ENCODE results near the gene IL19. TPM values are rescaled to one million over a fixed set of nuclear protein-coding genes. Genes with fewer than 3 reads are reported as not detected.

Gene IL19
- total RNA-seq, 1 donor from 2014 or later = not detected

DNA sequence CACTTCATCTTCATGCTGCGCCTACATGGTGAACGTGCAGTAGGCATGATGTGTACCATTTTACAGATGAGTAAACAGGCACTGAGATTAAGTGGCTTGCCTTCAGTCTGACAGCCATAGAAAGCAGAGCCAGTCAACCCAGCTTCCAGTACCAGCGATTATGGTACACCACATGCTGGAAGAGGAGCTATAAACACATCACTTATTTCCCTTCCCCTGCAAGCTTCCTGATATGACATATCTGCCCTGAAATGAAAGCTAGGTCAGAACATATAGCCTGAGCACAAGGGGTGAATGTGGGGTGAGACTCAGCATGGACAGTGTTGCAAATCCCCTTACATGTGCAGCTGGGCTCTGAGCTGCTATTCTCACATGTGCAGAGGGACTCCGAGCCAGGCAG, 61.1 kb downstream of the IL19 start:
- Mint-ChIP-seq H3K4me1 (ENCODE audit: unreplicated experiment) (peaks cover 11% of the 10 kb centered on the region), H3K9me3 (no peaks in the 10 kb centered on the region), H3K4me3 (no peak overlapping the region), H3K27ac (no peak overlapping the region), H3K36me3 (no peaks in the 10 kb centered on the region), H3K27me3 (peaks cover 23% of the 10 kb centered on the region)
- DNase-seq (ENCODE audit: extremely low spot score, unreplicated experiment) = no peak
- TF ChIP-seq, protein P1, sequence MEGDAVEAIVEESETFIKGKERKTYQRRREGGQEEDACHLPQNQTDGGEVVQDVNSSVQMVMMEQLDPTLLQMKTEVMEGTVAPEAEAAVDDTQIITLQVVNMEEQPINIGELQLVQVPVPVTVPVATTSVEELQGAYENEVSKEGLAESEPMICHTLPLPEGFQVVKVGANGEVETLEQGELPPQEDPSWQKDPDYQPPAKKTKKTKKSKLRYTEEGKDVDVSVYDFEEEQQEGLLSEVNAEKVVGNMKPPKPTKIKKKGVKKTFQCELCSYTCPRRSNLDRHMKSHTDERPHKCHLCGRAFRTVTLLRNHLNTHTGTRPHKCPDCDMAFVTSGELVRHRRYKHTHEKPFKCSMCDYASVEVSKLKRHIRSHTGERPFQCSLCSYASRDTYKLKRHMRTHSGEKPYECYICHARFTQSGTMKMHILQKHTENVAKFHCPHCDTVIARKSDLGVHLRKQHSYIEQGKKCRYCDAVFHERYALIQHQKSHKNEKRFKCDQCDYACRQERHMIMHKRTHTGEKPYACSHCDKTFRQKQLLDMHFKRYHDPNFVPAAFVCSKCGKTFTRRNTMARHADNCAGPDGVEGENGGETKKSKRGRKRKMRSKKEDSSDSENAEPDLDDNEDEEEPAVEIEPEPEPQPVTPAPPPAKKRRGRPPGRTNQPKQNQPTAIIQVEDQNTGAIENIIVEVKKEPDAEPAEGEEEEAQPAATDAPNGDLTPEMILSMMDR (conservative IDR thresholded peaks at IDR 0.05) = no peak

DNA sequence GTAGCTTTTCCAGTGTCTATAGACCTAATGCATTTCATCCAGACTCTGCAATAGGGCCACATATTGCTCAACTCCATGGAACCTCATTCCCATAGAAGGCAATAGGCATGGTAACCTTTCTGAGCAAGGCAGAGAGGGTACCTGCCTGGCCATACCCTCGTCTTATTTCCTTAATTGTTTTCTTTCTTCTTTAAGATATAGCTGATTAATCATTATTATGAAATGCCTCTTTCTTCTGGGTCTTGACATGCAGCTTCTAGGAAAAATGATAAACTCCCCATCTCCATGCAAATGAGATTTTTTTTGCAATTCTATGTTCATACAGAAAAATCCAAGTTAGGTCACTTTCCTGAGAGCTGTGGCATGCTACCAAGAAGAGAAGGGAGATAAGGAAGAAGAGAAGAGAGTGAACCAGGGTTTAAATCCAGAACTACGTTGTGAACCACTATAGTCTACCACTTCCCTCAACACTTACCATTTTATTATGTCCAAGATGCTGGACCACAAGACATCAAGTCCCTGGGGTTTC, 61.8 kb downstream of the IL19 start:
- Mint-ChIP-seq H3K27ac (no peak overlapping the region), H3K4me3 (no peak overlapping the region), H3K27me3 (peaks cover 31% of the 10 kb centered on the region), H3K9me3 (no peaks in the 10 kb centered on the region), H3K36me3 (no peaks in the 10 kb centered on the region), H3K4me1 (ENCODE audit: unreplicated experiment) (peaks cover 11% of the 10 kb centered on the region)
- DNase-seq (ENCODE audit: extremely low spot score, unreplicated experiment) = no peak
- TF ChIP-seq, protein P1 (conservative IDR thresholded peaks at IDR 0.05) = no peak

DNA sequence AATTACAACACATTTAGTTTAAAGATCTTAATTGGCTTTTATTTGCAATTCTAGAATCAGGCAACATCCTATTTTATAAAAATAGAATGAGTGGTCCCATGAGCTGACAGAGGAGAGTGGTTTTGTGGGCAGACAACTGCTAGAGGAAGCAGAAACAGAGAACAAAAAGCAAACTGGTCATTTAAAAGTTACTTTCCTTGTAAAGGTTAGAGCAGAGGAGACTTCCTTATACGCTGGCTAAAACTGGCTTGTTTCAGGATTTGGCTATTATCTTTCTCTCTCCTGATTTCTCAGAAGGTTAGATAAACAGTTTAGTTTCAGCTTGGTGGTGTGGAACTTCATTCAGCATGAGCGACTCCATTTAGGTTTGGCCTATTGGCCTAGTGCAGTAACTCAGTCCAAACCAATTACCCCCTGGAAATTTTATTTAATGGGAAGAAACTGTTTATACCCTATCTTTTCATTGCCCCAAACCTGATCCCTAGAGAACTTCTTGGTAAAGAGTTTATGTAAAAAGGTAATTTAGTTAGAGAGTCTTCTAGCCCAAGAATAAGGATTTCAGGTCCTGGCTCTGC, 62.6 kb downstream of the IL19 start:
- Mint-ChIP-seq H3K9me3 (no peaks in the 10 kb centered on the region), H3K36me3 (no peaks in the 10 kb centered on the region), H3K4me1 (ENCODE audit: unreplicated experiment) (peaks cover 11% of the 10 kb centered on the region), H3K4me3 (no peak overlapping the region), H3K27ac (peak overlapping the region; percentile 40), H3K27me3 (peaks cover 39% of the 10 kb centered on the region)
- DNase-seq (ENCODE audit: extremely low spot score, unreplicated experiment) = no peak
- TF ChIP-seq, protein P1 (conservative IDR thresholded peaks at IDR 0.05) = no peak

DNA sequence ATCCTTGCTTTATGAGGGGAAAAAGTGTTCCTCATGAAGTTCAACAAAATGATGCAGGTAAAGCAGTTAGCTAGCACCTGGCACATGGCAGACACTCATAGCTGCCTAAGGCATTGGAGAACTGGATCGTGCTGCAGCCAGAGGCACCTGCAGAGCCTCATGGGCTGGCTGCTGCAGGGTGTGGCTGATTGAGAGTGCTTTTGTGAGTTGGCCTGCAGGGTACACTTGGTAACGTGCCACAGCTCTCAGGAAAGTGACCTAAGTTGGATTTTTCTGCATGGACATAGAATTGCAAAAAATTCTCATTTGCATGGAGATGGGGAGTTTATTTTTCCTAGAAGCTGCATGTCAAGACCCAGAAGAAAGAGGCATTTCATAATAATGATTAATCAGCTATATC, 63.2 kb downstream of the IL19 start:
- Mint-ChIP-seq H3K4me3 (no peak overlapping the region), H3K36me3 (no peaks in the 10 kb centered on the region), H3K27ac (peak overlapping the region; percentile 40), H3K4me1 (ENCODE audit: unreplicated experiment) (peaks cover 11% of the 10 kb centered on the region), H3K27me3 (peaks cover 45% of the 10 kb centered on the region), H3K9me3 (no peaks in the 10 kb centered on the region)
- no peak for DNase-seq (ENCODE audit: extremely low spot score, unreplicated experiment)
- TF ChIP-seq, protein P1 (conservative IDR thresholded peaks at IDR 0.05) = no peak

DNA sequence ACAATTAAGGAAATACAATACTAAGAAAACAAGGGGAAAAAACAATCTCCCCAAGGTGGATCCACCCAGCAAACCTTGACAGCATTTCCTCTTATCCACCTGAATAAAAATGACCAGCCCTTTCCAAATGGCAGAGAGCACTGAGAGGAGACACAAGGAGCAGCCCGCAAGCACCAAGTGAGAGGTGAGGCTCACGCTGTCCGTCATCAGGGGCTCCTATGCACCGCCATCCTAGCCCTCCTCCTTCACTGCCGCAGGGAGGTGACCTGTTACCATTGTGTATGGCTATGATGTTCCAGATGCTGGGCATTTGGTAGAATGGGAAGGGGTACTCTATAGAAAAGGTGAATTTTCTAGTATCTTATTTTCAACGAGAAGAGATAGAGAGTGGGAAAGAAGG, 63.6 kb downstream of the IL19 start:
- TF ChIP-seq, protein P1 (conservative IDR thresholded peaks at IDR 0.05) = no peak
- Mint-ChIP-seq H3K27me3 (peaks cover 46% of the 10 kb centered on the region), H3K4me1 (ENCODE audit: unreplicated experiment) (peaks cover 11% of the 10 kb centered on the region), H3K4me3 (no peak overlapping the region), H3K27ac (no peak overlapping the region), H3K36me3 (no peaks in the 10 kb centered on the region), H3K9me3 (no peaks in the 10 kb centered on the region)
- no peak for DNase-seq (ENCODE audit: extremely low spot score, unreplicated experiment)
